Activated CD4-positive, alpha-beta T cell treated with anti-CD3 and anti-CD28 coated beads for 24 hours (primary cell): ENCODE measurements around the gene MTHFD2.
"Not testable (repeated sequence)": the region's sequence is repeated elsewhere in the genome, so short reads cannot be mapped to it uniquely, and the experiment has no call there.

Experiments
- DNase-seq, 2 donors: peaks; one replicate each; pipeline ENCODE4 v3.0.0-alpha.2; 2020; ENCODE audit warnings: low read depth in 2 of 2

The MTHFD2 gene

GRCh38 chr2:74228772-74229171 is 30.4 kb downstream of the MTHFD2 start:
- no peak for DNase-seq

- not testable (repeated sequence) for DNase-seq
Measured at GRCh38 chr2:74229865-74230264, 31.4 kb downstream of the MTHFD2 start.

- no peak for DNase-seq
Measured at GRCh38 chr2:74232426-74232825, 34.0 kb downstream of the MTHFD2 start.

- DNase-seq, result no peak
Measured at GRCh38 chr2:74233648-74234047, 35.2 kb downstream of the MTHFD2 start.

- DNase-seq, result no peak
Measured at GRCh38 chr2:74235041-74235440, 36.6 kb downstream of the MTHFD2 start.

- no peak for DNase-seq
Measured at GRCh38 chr2:74238879-74239278, 40.5 kb downstream of the MTHFD2 start.

- no peak for DNase-seq
Measured at GRCh38 chr2:74239346-74239745, 40.9 kb downstream of the MTHFD2 start.

- no peak for DNase-seq
Measured at GRCh38 chr2:74242354-74243071, 44.1 kb downstream of the MTHFD2 start.

- DNase-seq, result no peak
Measured at GRCh38 chr2:74244286-74244685, 45.9 kb downstream of the MTHFD2 start.

- no peak for DNase-seq
Measured at GRCh38 chr2:74246496-74247195, 48.2 kb downstream of the MTHFD2 start.

GRCh38 chr2:74249406-74250122 is 51.1 kb downstream of the MTHFD2 start:
- no peak for DNase-seq

GRCh38 chr2:74250189-74250631 is 51.8 kb downstream of the MTHFD2 start:
- peak; percentile 33 to 45 for DNase-seq

- no peak for DNase-seq
Measured at GRCh38 chr2:74252036-74252435, 53.6 kb downstream of the MTHFD2 start.

GRCh38 chr2:74252862-74253261 is 54.4 kb downstream of the MTHFD2 start:
- no peak for DNase-seq

- no peak for DNase-seq
Measured at GRCh38 chr2:74253306-74253970, 55.0 kb downstream of the MTHFD2 start.

- DNase-seq, result no peak
Measured at GRCh38 chr2:74253971-74254310, 55.5 kb downstream of the MTHFD2 start.

- DNase-seq, result no peak
Measured at GRCh38 chr2:74255660-74256213, 57.3 kb downstream of the MTHFD2 start.

GRCh38 chr2:74259191-74259590 is 60.8 kb downstream of the MTHFD2 start:
- DNase-seq, result no peak

GRCh38 chr2:74259733-74260132 is 61.3 kb downstream of the MTHFD2 start:
- no peak for DNase-seq

GRCh38 chr2:74260495-74260894 is 62.1 kb downstream of the MTHFD2 start:
- DNase-seq, result no peak

GRCh38 chr2:74261204-74261864 is 62.9 kb downstream of the MTHFD2 start:
- DNase-seq, result no peak
